GM18870 (cell line): ENCODE results near the gene PUM1.
"Not testable (repeated sequence)": the region's sequence is repeated elsewhere in the genome, so short reads cannot be mapped to it uniquely, and the experiment has no call there.

ENCODE experiments used
- ATAC-seq: cut with Tn5 transposase; IDR thresholded peaks from one replicate; pipeline ENCODE4 v1.9.1; 2021; ENCODE audit warnings: moderate library complexity; ENCODE audit not compliant: unreplicated experiment

PUM1 gene

GRCh38 chr1:31065310-31066217 is at the start of gene PUM1:
Gene PUM1, minus strand, starts transcription at chr1:31065717. Its CDS starts 6,151 bp downstream, at chr1:31059566.
- peak; percentile 61 for ATAC-seq

- no peak for ATAC-seq
Measured at GRCh38 chr1:31112266-31112935, 46.9 kb upstream of the PUM1 start.

GRCh38 chr1:31111290-31111951 is 45.9 kb upstream of the PUM1 start:
- ATAC-seq = no peak

- ATAC-seq = no peak
Measured at GRCh38 chr1:31110846-31111245, 45.3 kb upstream of the PUM1 start.

GRCh38 chr1:31108861-31109260 is 43.3 kb upstream of the PUM1 start:
- no peak for ATAC-seq

- ATAC-seq = no peak
Measured at GRCh38 chr1:31105646-31106045, 40.1 kb upstream of the PUM1 start.

GRCh38 chr1:31102501-31102950 is 37.0 kb upstream of the PUM1 start:
- no peak for ATAC-seq

- ATAC-seq = no peak
Measured at GRCh38 chr1:31101147-31101502, 35.6 kb upstream of the PUM1 start.

- ATAC-seq = no peak
Measured at GRCh38 chr1:31099293-31100032, 33.9 kb upstream of the PUM1 start.

GRCh38 chr1:31095985-31096384 is 30.5 kb upstream of the PUM1 start:
- no peak for ATAC-seq

- no peak for ATAC-seq
Measured at GRCh38 chr1:31095298-31095981, 29.9 kb upstream of the PUM1 start.

GRCh38 chr1:31088081-31088480 is 22.6 kb upstream of the PUM1 start:
- not testable (repeated sequence) for ATAC-seq

GRCh38 chr1:31084782-31085569 is 19.5 kb upstream of the PUM1 start:
- no peak for ATAC-seq

GRCh38 chr1:31082385-31082784 is 16.9 kb upstream of the PUM1 start:
- no peak for ATAC-seq

- ATAC-seq = no peak
Measured at GRCh38 chr1:31073044-31073443, 7.5 kb upstream of the PUM1 start.

GRCh38 chr1:31072304-31072746 is 6.8 kb upstream of the PUM1 start:
- no peak for ATAC-seq

- ATAC-seq = no peak
Measured at GRCh38 chr1:31069392-31069791, 3.9 kb upstream of the PUM1 start.

GRCh38 chr1:31064718-31065309 is 703 bp downstream of the PUM1 start:
- no peak for ATAC-seq

GRCh38 chr1:31064111-31064717 is 1.3 kb downstream of the PUM1 start:
- no peak for ATAC-seq
